HFFc6 (cell line): ENCODE data around the gene AUH. TPM values are rescaled to one million over a fixed set of nuclear protein-coding genes. Genes with fewer than 3 reads are reported as not detected.

Experiments
- DNase-seq: peaks from one replicate; pipeline ENCODE4 v3.0.0-alpha.2; 2018
- H3K27ac Mint-ChIP-seq: 2 replicates; pipeline ENCODE4 v1.8.0; 2020; ENCODE audit warnings: mild to moderate bottlenecking, mixed read lengths
- H3K27me3 Mint-ChIP-seq: 2 replicates; pipeline ENCODE4 v1.8.0; 2021; ENCODE audit warnings: mild to moderate bottlenecking, moderate library complexity, mixed read lengths; ENCODE audit not compliant: insufficient read depth
- H3K36me3 Mint-ChIP-seq: 2 replicates; pipeline ENCODE4 v1.8.0; 2021; ENCODE audit warnings: low read depth, mixed read lengths
- H3K4me1 Mint-ChIP-seq: 2 replicates; pipeline ENCODE4 v1.8.0; 2020; ENCODE audit warnings: low read depth, mixed read lengths
- H3K4me3 Mint-ChIP-seq: 2 replicates; pipeline ENCODE4 v1.8.0; 2020; ENCODE audit warnings: mild to moderate bottlenecking, moderate library complexity, mixed read lengths
- H3K9me3 Mint-ChIP-seq: 2 replicates; pipeline ENCODE4 v1.8.0; 2020; ENCODE audit warnings: mild to moderate bottlenecking, mixed read lengths
- CTCF ChIP-seq: fragments of 200-600 bp; sonication (generic); IDR thresholded peaks from 2 replicates; pipeline ENCODE4 v1.5.0; 2021; ENCODE audit warnings: antibody characterized with exemption, mild to moderate bottlenecking
- total RNA-seq, 6 experiments: library from RNA; stranded (reverse); fragmentation: NEBNext Ultra II Directional; extraction: Animal tissue kit (Norgen Biotek cat#: 25700); gene quantifications; 2 replicates in 1 of 6; 3 replicates in 5 of 6; pipeline ENCODE4 v1.2.3, GENCODE V29; 2021

AUH gene
- total RNA-seq, 6 experiments from 2014 or later = 9.8 to 11.3 (median 10.6) TPM

GRCh38 chr9:91340395-91340967, 21.2 kb downstream of the AUH start:
- no peak overlapping the region for H3K4me3 Mint-ChIP-seq
- no peak overlapping the region for H3K27ac Mint-ChIP-seq

GRCh38 chr9:91338681-91339080, 23.0 kb downstream of the AUH start:
- Mint-ChIP-seq H3K4me1 (peaks cover 21% of the 10 kb centered on the region), H3K9me3 (no peaks in the 10 kb centered on the region), H3K36me3 (peaks cover 24% of the 10 kb centered on the region), H3K27ac (no peak overlapping the region), H3K4me3 (no peak overlapping the region), H3K27me3 (peaks cover 2% of the 10 kb centered on the region)
- no peak for DNase-seq
- no peak for TF ChIP-seq CTCF

More at GRCh38 chr9:91340395-91340967, 21.2 kb downstream of the AUH start:
- no peak for TF ChIP-seq CTCF
- DNase-seq = no peak
- Mint-ChIP-seq H3K36me3 (peaks cover 29% of the 10 kb centered on the region), H3K27me3 (peaks cover 2% of the 10 kb centered on the region), H3K4me1 (peaks cover 12% of the 10 kb centered on the region), H3K9me3 (no peaks in the 10 kb centered on the region)

GRCh38 chr9:91336786-91337185, 24.9 kb downstream of the AUH start:
- no peak for TF ChIP-seq CTCF
- no peak for DNase-seq
- peaks cover 2% of the 10 kb centered on the region; the same call in 1 of the 2 replicates for H3K27me3 Mint-ChIP-seq
- H3K27ac Mint-ChIP-seq = no peak overlapping the region
- H3K36me3 Mint-ChIP-seq = peaks cover 12% of the 10 kb centered on the region
- H3K4me3 Mint-ChIP-seq = no peak overlapping the region
- H3K9me3 Mint-ChIP-seq = no peaks in the 10 kb centered on the region
- H3K4me1 Mint-ChIP-seq = peaks cover 16% of the 10 kb centered on the region

- peak; percentile 55 for DNase-seq
- H3K4me3 Mint-ChIP-seq = no peak overlapping the region
- TF ChIP-seq CTCF = no peak
- peaks cover 15% of the 10 kb centered on the region; the same call in 1 of the 2 replicates for H3K36me3 Mint-ChIP-seq
- H3K27ac Mint-ChIP-seq = peak overlapping the region; percentile 4; the same call in 1 of the 2 replicates
- H3K27me3 Mint-ChIP-seq = peaks cover 2% of the 10 kb centered on the region; the same call in 1 of the 2 replicates
- H3K4me1 Mint-ChIP-seq = peaks cover 12% of the 10 kb centered on the region
- no peaks in the 10 kb centered on the region for H3K9me3 Mint-ChIP-seq
These were observed 27.7 kb downstream of the AUH start for GRCh38 chr9:91334053-91334452.

GRCh38 chr9:91333551-91333950, 28.2 kb downstream of the AUH start:
- Mint-ChIP-seq H3K36me3 (peaks cover 20% of the 10 kb centered on the region; the same call in 1 of the 2 replicates), H3K27ac (peak overlapping the region; percentile 4; the same call in 1 of the 2 replicates), H3K27me3 (peaks cover 2% of the 10 kb centered on the region; the same call in 1 of the 2 replicates), H3K4me3 (no peak overlapping the region), H3K4me1 (peaks cover 12% of the 10 kb centered on the region), H3K9me3 (no peaks in the 10 kb centered on the region)
- DNase-seq = no peak
- no peak for TF ChIP-seq CTCF
